Left renal pelvis (tissue), 4 donors: ENCODE measurements around the gene IGFBP5. TPM values are rescaled to one million over a fixed set of nuclear protein-coding genes. Genes with fewer than 3 reads are reported as not detected.
A peak's percentile ranks its signal among the peaks of the same experiment; 100 is the strongest.

Experiments
- DNase-seq, 4 donors: peaks; one replicate each; pipeline ENCODE4 v3.0.0-alpha.2; 2013; ENCODE audit warnings: low read depth in 4 of 4, low spot score in 3 of 4
- polyA plus RNA-seq, 4 donors: library from polyadenylated mRNA; unstranded; fragments of 120-200 nt; gene quantifications; one replicate each; pipeline ENCODE4 v1.2.1, GENCODE V29; 2013; ENCODE audit not compliant: insufficient read length in 4 of 4

The IGFBP5 gene
- polyA plus RNA-seq, 4 donors, result 274 to 1,453 (median 475) TPM

DNA sequence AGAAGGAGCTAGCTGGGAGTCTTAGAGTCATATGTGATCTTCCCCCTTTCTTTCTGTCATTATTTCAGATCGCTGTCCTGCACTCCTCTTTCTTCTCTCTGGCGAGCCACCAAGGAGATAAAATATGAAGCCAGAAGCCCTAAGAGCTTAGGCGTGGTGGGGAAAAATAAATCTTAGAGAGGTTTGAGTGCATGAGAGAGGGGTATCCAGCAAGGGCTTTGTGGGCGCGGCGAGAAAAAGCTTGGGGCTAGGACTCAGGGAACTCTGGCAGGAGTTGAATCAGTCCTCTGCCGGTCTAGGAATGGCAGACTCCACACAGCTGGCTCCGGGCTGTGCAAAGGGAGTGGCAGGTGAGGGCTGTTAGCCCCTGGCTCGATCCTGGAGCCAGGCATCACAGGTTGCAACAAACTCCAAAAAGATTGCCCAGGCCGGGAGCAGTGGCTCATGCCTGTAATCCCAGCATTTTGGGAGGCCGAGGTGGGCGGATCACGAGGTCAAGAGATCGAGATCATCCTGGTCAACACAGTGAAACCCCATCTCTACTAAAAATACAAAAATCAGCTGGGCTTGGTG lies 20.1 kb upstream of the IGFBP5 start:
- DNase-seq, result no peak

DNA sequence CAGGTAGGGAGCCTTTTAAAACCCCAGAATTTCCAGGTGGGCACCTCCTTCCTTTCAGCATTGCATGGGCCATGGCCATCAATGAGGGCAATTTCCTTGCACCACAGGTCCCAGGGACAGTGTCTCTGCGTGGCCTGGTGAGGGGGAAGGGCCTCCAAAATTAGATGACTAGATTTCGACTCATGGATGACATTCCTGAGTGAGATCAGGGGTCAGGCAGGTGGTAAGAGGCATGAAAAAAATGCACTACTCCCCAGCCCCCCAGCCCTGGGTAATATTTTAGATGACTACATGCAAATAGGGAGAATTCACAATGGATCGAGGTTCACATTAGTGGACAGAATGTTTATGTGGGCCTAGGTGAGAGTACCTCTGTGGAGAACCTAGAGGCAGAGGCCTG lies 19.0 kb upstream of the IGFBP5 start:
- DNase-seq, result no peak

DNA sequence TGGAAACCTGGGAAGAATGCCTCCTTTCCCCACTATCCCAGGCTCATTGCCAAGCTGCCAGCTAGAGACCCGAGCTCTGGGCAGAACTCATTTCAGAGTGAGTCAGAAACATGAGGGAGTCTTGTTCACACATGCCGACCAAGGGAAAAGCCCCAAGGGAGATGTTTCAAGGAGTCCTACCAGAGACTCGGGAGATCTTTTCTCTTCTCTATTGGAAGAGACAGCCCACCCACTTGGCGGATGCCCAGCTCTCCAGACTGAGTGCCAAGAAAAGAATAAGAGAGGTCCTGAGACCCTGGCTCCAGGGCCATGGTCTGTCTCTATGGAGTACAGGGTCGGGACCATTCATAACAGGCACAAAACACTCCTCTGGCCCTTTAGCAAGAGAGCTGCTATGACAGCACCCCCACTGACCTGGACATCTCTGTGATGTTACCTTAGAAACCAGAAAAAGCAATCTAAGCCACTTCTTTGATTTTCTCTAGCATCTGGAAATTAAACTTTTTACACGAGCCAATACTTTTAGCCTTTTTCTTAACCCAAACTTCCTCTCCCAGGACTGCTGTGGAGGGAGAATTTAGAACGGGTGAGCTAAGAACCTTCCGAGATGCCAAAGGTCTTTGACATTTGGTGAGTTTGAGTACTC lies 18.5 kb upstream of the IGFBP5 start:
- DNase-seq, result no peak

DNA sequence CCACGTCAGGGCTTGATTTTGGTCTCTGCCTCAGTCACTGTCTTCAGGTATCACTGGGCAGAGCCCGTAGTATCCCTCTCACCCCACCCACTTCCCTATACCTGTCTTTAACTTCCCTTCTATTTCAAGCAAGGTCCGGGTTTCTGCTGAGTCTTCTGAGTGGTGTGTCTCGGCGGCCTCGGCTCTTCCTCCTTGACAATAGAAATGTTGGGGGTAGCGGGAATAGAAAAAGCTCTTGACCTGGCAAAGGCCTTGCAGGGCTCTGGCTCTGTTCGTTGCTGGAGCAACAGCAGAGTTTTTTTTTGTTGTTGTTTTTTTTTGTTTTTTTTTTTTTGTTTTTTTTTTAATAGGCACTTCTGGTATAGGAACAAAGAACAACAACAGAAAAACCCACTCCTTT lies 16.0 kb upstream of the IGFBP5 start:
- no peak for DNase-seq

DNA sequence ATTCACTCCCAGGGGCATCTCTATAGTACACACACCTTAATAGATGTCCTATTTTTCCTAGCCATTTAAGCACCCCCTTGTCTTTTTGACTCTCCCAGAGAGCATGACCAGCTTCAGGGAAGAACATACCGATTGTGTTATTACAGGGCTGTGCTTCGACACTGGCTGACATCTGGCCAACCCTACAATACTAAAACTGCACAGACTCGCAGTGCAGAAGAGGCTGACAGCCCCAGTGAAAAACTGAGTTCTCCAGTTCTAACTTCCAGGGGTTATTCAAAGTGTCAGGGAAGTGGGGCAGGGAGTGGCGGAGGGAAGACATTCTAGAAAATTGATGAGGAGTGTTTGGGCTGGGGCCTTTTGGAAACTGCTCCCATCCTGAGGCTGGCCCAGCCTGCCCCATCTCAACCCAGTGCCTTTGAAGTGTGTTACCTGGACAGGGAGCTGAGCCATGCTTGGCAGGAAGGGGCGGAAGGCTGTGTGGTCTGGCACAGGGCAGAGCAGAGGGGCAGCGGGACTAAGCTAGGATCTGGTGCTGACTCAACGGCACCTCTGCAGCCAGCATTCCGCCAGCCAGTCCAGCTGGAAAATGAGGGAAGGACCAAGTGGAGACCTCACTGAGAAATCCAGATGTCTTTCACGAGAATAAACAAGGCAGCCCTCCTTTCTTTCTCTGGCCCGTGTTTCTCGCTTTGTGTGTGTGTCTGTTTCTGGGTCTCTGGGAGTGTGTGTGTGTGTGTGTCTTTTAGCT lies 15.4 kb upstream of the IGFBP5 start:
- no peak for DNase-seq

DNA sequence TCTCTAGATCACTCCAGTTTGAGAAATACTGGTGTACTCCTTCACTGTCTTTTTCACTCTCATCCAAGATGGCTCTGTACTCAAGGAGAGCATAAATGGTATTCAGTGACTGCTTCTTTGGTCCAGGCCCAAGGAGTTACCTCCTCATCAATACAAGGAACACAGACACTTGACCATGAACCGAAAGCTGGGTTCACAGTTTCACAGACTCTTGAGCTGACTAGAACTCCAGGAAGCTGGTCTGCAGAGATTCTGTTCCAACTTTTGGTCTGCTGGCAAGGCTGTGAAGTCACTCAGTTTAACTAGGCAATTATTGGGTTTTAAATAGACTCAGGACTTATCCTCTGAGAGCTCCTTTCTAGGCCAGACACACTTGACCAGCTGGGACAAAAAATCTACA lies 7.4 kb upstream of the IGFBP5 start:
- no peak for DNase-seq

DNA sequence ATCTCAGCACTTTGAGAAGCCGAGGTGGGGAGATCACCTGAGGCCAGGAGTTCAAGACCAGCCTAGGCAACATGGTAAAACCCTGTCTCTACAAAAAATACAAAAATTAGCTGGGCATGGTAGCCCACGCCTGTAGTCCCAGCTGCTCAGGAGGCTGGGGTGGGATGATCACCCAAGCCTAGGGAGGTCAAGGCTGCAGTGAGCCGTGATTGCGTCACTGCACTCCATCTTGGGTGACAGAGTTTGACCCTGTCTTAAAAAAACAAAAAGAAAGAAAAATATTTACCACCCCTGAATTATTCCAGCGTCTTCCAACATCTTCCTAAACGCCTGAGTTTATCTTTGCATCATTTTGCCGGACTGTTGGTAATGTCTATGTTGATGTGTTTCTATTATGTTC lies 6.2 kb upstream of the IGFBP5 start:
- no peak for DNase-seq

DNA sequence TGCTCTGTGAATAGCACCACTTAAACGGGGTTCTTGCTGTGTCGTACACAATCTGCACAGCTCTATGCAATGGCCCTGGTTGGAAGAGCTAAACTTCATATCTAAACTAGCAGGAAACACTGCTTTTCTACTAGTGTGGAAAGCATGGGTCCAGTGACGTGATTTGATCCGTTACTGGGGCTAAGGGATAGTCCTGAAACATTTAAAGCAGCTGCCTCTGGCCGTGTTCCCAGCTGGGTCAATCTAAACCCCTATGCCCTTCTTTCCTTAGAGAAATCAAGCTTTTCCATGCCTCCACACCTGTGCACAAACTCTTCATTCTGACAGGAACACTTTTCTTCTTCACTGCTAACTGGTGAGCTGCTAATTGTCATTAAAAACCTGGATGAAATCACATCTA lies 5.4 kb upstream of the IGFBP5 start:
- DNase-seq, result no peak

DNA sequence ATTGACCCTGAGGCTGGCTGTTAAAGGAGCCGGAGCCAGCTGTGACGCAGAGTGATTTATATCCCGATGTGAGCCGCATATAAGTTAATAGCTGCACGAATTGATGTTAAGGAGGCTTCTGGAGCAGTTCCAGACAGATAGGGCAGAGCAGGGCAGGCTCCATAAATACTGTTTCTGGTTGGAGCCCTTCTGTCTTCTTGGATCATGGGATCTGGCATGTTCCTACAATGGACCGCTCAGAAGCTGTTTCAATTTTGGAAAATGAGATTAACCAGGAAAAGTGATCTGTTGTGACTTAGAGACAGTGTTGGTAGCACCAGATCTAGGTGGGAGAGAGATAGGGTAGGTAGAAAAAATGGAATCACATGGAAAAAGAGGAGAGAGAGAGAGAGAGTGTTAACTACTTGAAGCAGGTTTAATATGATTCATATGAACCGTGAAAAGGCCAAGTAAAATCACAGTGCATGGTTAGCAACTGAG lies 4.8 kb upstream of the IGFBP5 start:
- no peak for DNase-seq

DNA sequence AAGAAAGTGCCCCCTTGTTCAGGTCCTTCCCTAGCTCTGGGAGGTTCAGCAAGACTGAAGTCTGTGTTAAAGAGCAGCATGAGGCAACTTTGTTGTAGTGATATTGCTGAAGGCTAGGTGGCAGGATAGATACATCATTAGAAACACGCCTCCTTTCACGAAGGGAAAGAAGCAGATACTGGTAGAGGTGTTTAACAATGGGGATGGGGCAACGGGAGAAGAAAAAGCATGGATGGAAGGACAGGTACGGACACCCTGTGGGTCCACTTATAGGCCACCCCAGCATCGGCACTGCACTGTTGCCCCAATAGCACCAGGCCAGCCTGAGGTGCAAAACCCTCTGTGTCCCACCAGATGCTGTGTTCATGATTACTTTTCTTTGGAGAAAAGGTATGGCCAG lies 3.5 kb upstream of the IGFBP5 start:
- no peak for DNase-seq

DNA sequence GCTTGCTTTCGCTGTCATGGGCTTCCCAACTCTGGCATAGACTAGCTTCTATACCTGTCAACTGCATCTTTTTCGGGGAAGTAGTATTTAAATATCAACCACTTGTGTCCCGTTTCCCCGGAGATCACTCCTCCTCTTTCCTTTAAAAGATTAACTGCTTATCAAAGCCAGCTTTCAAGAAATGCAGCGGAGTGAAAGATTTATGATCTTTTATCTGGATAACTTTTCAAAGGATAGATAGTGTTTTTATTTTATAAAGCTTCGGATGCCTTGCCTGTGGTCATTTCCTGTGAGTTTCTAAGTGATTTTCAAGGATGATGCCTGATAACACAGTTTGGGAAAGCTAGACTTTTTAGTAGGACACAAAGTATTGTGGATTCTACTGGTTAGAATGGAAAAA lies 2.9 kb upstream of the IGFBP5 start:
- no peak for DNase-seq

DNA sequence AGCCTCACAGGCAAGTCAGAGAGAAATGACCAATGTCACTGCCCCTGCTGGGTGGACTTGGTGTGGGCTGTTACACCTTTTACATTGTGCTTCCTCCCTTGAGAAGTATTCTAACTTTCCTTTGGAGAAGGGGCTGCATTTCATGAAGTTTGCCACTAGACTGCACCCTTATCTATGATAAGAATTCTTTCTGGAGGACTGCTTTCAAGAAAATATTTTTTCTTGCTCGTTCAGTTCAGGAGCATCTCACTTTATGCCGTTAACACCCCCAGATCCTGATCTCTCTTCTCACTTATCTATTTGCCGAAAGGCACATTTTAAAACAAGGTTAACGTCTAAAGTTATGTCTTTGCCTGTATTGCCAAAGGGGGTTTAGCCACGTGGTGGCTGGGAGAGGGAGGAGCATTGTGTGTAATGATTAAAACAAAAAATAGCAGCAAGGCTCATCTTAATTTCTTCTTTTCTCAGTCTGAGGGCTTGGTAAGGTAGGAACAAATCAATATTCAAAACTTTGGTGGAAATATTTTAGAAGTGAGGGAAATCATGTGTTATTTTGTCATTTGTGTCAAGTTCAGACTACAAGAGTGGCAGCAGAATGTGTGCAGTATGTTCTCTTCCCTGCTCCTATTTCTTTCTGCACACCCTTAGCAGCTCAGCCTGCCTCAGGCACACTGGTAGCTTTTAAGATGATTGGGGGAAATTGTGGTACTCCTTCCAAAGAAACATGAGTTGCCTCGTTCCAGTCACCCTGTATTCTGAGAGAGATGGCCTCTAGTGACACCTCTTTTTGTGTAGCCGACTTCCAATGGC lies 1.6 kb upstream of the IGFBP5 start:
- no peak for DNase-seq

DNA sequence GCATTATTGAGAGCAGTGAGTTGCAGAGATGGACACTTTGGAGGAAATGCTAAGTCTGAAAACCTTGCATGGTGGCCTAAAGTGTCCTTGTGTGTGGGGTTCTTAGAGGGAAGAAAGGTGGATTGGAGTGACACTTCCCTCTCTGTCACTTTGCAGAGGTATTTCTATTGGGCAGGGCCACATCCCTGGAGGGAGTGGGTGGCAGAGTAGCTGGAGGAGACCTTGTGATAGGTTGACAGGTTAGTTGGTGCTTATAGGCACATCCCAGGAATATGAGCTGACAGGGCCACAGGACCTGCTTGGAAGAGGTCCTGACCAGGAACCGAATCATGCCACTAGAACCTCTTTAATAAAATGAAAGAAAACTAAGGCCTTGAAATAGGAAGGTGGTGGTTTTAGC lies 972 bp upstream of the IGFBP5 start:
- no peak for DNase-seq

DNA sequence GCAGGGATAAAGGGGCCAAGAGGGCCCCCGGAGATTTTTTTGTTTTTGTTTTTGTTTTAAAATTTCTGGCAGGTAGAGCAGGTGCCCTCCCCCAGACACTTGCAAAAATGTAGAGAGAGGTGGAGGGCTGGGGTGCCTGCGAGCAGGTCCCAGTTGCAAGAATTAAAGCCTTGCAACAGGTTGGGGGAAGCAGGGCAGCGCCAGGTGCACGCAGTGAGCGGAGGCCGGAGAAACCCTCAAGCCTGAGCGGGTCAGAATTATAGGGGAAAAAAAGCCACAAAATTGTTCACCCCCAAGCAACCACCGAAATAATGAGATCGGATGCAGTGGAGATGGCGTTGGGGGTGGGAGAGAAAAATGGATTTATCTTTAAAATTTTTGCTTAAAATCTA lies 527 bp downstream of the IGFBP5 start:
- no peak for DNase-seq

DNA sequence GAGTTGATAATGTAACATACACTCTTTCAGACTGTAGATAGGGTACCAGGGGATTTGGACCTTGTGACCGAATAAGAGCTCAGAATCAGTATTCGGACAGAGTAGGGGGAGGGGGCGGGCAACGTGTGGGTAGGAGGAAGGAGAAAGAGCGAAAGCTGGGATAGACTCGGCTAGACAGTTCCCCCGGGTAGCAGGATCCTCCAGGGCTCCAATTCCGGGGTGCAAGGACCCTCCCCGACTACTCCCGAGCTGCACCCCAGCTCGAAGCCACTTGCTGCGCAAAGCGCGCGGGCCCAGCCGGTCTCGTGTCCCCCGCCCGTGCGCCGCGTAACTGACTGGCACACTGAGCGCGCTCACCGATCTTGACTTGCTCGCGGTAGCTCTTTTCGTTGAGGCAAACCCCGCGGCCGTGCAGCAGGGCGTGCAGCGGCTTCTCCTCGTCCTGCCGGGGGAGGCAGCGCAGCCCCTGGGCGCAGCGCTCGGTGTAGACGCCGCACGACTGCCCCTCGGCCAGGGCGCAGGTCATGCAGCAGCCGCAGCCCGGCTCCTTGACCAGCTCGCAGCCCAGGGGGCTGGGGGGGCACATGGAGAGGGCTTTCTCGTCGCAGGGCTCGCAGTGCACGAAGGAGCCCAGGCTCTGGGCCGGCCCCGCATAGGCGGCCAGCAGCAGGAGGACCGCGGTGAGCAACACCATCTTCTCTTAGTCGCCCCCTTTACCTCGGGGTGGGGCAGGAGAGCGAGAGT lies 1.1 kb downstream of the IGFBP5 start:
- no peak for DNase-seq

DNA sequence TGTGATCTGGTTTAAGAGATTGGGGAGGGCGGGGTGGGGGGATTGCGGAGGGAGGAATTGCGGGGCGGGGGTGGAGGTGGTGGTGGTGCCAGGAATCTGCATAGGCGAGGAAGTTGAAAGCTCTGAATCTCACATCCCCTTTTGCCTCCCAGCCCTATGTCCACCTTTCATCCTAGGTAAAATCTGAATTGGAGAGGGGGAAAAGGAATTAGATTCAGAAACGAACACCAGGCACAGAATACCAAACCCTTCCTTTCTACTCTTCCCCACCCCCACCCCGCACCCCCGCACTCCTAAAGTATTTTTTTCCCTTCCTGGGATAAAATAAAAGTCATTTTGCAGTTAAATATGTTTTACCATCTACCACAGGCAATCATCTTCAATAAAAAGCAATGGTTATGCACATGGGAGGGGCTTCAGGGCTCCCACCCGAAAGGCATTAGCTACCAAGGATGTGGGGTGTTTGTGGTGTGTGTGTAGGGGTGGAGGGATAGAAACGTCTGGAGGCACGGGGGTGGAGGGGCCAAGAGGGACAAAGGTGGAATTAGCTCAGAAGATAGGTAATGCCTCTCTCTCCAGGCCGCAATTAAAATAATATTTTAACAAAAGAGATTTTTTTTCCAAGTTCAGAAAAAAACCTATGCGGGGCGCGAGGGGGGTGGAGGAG lies 1.8 kb downstream of the IGFBP5 start:
- no peak for DNase-seq

DNA sequence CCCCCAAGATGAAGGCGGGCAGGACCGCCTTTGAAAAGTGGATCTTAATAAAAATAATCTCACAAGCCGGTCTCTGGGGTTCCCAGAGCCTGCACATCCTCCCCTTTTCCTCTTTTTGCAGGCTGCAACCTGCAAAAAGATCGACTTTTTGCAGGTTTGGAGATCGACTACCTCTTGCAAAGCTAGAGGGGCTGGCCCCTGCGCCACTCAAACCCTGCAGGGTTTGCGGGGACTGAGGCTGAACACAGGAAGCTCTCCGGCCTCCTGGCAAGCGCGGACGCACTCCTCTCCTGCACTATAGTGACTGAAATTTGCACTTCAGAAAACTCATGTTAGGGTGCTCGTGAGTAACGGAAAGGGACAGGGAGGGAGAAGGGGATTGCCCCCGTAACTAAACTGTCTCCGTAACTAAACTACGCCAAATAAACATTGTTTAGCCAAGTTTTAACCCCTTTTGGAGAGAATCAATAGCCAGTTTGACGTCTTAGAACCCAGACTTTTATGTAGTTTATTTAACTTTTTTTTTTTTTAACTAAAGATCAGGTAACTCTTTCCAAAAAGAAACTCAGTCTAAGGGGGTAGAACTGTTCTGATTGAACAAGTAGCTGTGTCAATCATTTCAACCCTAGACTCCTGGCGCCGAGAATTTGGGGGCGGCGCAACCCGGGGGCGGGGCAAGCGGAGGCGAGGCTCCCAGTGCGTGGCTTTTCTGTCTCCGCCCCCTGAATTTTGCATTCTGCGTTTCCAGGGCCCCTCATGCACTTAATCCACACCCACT lies 2.5 kb downstream of the IGFBP5 start:
- no peak for DNase-seq

DNA sequence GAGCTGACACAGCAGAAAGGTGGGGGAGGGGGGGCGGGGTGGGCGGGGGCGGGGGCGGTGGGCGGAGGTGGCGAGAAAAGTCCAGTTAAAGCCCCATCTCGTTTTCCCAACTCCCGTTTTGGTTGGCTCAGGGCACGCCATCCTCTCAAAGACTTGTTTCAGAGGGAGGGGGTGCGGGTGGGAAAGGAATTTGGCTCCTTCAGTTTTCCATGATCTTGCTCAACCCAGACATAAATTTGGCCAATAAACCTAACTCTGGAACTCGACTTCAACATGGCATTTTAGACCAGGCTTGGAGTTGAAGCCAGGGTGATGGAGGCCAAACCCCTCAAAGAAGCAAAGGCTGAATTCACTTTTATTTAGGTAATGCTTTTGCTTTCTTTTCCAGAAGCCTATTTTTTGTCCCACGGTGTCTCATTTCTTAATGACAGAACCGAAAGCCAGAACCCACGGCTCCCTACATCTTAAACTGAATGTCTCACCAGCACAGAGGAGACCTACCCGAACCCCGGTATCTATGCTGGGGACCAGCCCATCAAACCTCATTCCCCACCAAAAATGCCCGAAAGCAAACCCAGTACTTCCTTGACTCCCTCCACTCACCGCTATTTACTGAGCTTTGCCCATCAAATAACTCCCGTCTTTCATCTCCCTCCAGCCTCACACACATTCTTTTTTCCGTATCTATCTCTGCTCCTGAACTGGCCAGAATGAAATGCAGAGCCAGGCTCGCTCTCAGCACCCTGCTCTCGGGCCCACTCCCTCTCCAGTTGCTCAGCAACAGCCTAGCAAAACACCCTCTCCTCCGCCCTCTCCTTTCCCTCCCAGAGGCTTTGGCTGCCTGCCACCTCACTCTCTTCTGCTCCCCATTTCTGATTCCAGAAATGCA lies 4.3 kb downstream of the IGFBP5 start:
- peak in 1 of 4 donors; percentile 82 for DNase-seq
